Measurements from ENCODE around the gene CPNE4.

DNA sequence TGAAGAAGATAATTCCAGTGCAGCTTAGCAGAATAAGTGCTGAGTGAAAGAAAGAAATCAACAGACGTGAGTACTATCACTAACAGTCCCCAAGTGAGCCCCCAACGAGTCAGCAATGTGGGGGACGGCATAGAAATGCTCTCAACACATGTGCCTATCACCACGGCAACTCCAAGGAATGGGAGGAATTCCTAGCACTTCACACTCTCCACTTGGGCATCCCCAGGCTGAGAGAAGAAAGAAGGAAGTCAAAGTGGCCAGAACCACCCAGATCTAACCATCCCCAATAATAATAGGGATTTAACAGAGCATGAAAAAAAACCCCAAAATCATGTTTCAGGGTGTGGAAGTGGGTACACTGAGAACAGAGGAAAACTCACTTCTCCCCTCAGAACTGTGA is 29.3 kb upstream of the CPNE4 start:
- TF ChIP-seq SUZ12 (IDR thresholded peaks at IDR 0.05; ENCODE audit: extremely low read depth, insufficient read depth, insufficient read length) (no peak), ZNF274 (IDR thresholded peaks at IDR 0.05; ENCODE audit: low read depth, low read length) (no peak)
